Astrocyte (in vitro differentiated cells and primary cell): ENCODE data around the gene PLXNC1.

Experiments used
- CTCF ChIP-seq: IDR thresholded peaks from 2 replicates; pipeline ENCODE4 v1.5.1; 2011; ENCODE audit warnings: low read depth, mild to moderate bottlenecking, inconsistent platforms, low read length, moderate library complexity; ENCODE audit not compliant: insufficient read depth
- EZH2 ChIP-seq: IDR thresholded peaks from 2 replicates; pipeline ENCODE4 v1.6.1; 2012; ENCODE audit warnings: mild to moderate bottlenecking, low read length, inconsistent platforms; ENCODE audit not compliant: insufficient read depth

GRCh38 chr12:94282675-94283074 is 134.3 kb downstream of the PLXNC1 start:
- TF ChIP-seq CTCF (no peak), EZH2 (no peak)
